Measurements from ENCODE around the gene VSIR.

Gene VSIR

GRCh38 chr10:71809628-71810027, 36.3 kb upstream of the VSIR start:
- no peak overlapping the region for H3K4me3 ChIP-seq (ENCODE audit: low read depth, low read length)
- TF ChIP-seq MYC (IDR thresholded peaks at IDR 0.05; ENCODE audit: low read depth, low read length) (no peak), POLR2A (IDR thresholded peaks at IDR 0.05; ENCODE audit: extremely low read depth, insufficient read length) (no peak), MAX (IDR thresholded peaks at IDR 0.05; ENCODE audit: low read depth, low read length) (no peak), CTCF (IDR thresholded peaks at IDR 0.05; ENCODE audit: low read depth, low read length) (no peak)
- DNase-seq (ENCODE audit: low read depth) = no peak

GRCh38 chr10:71807557-71808510, 34.5 kb upstream of the VSIR start:
- H3K4me3 ChIP-seq (ENCODE audit: low read depth, low read length) = no peak overlapping the region
- DNase-seq (ENCODE audit: low read depth) = no peak
- no peak for TF ChIP-seq MYC (IDR thresholded peaks at IDR 0.05; ENCODE audit: low read depth, low read length)
- no peak for TF ChIP-seq MAX (IDR thresholded peaks at IDR 0.05; ENCODE audit: low read depth, low read length)
- no peak for TF ChIP-seq CTCF (IDR thresholded peaks at IDR 0.05; ENCODE audit: low read depth, low read length)
- TF ChIP-seq POLR2A (IDR thresholded peaks at IDR 0.05; ENCODE audit: extremely low read depth, insufficient read length) = no peak

- TF ChIP-seq MYC (IDR thresholded peaks at IDR 0.05; ENCODE audit: low read depth, low read length) (no peak), MAX (IDR thresholded peaks at IDR 0.05; ENCODE audit: low read depth, low read length) (no peak), CTCF (IDR thresholded peaks at IDR 0.05; ENCODE audit: low read depth, low read length) (no peak), POLR2A (IDR thresholded peaks at IDR 0.05; ENCODE audit: extremely low read depth, insufficient read length) (no peak)
- DNase-seq (ENCODE audit: low read depth) = no peak
Observed at GRCh38 chr10:71806704-71807556, 33.6 kb upstream of the VSIR start.

GRCh38 chr10:71805776-71806703, 32.7 kb upstream of the VSIR start:
- no peak overlapping the region for H3K4me3 ChIP-seq (ENCODE audit: low read depth, low read length)
- DNase-seq (ENCODE audit: low read depth) = no peak
- TF ChIP-seq MAX (IDR thresholded peaks at IDR 0.05; ENCODE audit: low read depth, low read length) = no peak
- TF ChIP-seq POLR2A (IDR thresholded peaks at IDR 0.05; ENCODE audit: extremely low read depth, insufficient read length) = no peak
- TF ChIP-seq MYC (IDR thresholded peaks at IDR 0.05; ENCODE audit: low read depth, low read length) = no peak
- TF ChIP-seq CTCF (IDR thresholded peaks at IDR 0.05; ENCODE audit: low read depth, low read length) = no peak

More at GRCh38 chr10:71806704-71807556, 33.6 kb upstream of the VSIR start:
- no peak overlapping the region for H3K4me3 ChIP-seq (ENCODE audit: low read depth, low read length)

GRCh38 chr10:71804077-71804476, 30.8 kb upstream of the VSIR start:
- no peak for DNase-seq (ENCODE audit: low read depth)
- no peak for TF ChIP-seq MYC (IDR thresholded peaks at IDR 0.05; ENCODE audit: low read depth, low read length)
- TF ChIP-seq POLR2A (IDR thresholded peaks at IDR 0.05; ENCODE audit: extremely low read depth, insufficient read length) = no peak
- no peak for TF ChIP-seq MAX (IDR thresholded peaks at IDR 0.05; ENCODE audit: low read depth, low read length)
- H3K4me3 ChIP-seq (ENCODE audit: low read depth, low read length) = no peak overlapping the region
